GM18873 (cell line): ENCODE measurements around the gene UBE2K.
"Not testable (repeated sequence)": the region's sequence is repeated elsewhere in the genome, so short reads cannot be mapped to it uniquely, and the experiment has no call there.

Experiments used
- ATAC-seq: cut with Tn5 transposase; IDR thresholded peaks from one replicate; pipeline ENCODE4 v1.9.1; 2021; ENCODE audit warnings: mild to moderate bottlenecking, moderate library complexity, moderate number of reproducible peaks; ENCODE audit not compliant: unreplicated experiment, low FRiP score

UBE2K gene, protein sequence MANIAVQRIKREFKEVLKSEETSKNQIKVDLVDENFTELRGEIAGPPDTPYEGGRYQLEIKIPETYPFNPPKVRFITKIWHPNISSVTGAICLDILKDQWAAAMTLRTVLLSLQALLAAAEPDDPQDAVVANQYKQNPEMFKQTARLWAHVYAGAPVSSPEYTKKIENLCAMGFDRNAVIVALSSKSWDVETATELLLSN

DNA sequence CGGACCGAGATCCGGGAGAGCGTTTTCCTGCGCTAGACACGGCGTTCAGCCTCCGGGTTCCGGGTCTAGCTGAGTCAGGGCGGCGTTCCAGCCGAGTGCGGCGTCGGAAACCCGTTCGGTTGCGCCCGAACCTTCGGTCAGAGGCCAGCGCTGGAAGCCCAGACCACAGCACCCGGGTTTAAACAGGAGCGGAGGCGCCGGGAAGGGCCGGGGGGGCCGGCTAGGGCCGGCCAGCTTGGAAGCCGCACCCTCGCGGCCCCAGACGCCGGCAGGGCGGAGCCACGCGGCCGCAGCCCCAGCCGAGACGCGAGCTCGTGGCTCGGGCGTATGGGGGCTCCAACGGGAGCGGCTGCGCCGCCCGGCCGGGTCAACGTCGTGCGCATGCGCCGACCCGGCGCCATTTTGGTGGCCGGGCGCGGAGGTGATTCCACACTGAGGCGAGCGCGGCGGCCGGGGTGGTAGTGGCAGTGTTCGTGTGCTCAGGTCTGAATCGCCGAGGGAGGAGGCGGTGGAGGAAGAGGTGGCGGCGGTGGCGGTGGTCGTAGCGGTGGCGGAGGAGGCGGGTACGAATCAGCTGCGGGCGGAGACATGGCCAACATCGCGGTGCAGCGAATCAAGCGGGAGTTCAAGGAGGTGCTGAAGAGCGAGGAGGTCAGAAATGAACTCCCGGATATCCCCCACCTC is at the start of gene UBE2K:
Gene UBE2K, plus strand, starts transcription at position 397 of the 684 bp plus-strand sequence. Its CDS starts 192 bp downstream, at position 589.
- peak; percentile 52 for ATAC-seq

DNA sequence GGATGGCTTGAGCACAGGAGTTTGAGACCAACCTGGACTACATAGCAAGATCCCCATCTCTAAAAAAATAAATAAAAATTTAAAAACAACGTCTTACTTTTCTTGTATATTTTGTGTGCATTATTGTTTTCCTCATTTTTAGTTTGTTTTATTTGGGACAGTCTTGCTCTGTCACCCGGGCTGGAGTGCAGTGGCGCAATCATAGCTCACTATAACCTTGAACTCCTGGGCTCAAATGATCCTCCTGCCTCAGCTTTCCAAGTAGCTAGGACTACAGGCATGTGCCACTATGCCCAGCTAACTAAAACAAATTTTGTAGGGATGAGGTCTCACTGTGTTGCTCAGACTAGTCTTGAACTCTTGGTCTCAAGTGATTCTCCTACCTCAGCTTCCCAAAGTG is 49.7 kb upstream of the UBE2K start:
- ATAC-seq, result no peak

DNA sequence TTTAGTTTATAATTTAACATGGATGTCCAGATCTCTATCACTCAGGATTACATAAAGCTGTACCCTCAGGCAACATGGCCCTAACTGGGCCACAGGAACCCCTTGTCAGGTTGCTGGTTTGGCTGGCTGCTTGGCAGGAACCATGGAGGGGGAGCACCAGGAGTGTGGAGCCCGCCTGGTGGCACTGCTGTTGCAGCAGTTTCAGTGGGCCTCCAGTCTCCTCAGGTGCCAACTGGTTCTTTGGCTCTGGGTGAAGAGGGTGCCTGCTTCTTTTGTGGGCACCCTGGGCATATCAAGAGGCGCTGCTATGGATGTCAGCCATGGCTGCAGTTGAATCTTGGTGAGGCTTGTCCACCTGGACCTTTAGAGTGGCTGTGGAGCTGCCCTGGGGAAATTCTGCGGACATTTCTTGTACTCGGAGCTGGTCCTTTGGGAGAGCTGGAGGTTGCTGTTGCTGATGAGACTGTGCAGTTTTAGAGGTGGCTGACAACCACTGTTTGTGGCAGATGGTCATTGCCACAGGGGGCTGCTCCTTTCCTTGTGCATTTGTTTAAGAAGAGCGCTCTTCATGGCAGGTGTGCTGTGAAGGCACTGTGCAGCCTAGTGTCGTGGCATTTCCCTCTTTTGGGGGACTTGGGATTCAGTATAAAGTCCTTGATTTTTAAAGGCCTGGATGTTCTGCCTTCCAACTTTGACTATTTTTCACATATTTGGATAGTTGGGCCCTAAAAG is 48.9 kb upstream of the UBE2K start:
- ATAC-seq, result no peak

DNA sequence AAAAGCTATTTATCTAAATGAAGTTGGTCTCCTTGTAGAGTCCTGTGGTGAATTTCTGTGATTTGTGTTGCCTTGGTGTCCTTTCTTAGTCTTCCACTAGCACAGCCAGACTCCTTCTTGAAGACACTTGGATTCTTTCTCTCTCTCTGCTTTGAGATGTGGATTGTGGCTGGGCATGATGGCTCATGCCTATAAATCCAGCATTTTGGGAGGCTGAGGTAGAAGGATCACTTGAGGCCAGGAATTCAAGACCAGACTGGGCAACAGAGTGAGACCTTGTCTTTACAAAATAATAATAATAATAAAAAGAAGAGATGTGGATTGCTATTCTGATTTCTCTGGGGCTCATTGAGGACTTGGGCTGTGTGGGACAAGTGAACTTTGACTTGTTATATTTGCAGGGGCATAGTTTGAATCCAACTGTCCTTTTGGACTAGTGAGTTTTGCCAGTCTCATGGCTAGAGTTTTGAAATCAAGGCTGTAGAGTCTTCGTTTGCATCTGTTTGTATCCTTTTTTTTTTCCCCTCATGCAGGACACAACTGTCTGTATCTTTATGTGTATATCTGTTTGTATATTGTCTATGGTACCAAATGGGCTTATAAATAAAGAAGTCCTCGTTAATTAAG is 48.2 kb upstream of the UBE2K start:
- ATAC-seq, result no peak

DNA sequence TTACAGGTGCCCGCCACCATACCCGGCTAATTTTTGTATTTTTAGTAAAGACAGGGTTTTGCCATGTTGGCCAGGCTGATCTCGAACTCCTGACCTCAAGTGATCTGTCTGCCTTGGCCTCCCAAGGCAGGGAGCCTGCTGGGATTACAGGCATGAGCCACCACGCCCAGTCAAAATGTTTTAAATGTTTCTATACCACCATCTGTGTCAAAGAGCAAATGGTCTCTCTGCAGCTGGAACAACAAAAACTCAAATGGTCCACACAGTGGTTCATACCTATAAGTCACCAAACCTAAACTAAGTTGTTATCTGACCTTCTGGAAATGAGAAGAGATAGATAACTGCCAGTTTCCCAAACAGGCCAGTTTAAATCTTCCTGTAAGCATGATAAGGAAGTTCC is 46.4 kb upstream of the UBE2K start:
- ATAC-seq, result not testable (repeated sequence)

DNA sequence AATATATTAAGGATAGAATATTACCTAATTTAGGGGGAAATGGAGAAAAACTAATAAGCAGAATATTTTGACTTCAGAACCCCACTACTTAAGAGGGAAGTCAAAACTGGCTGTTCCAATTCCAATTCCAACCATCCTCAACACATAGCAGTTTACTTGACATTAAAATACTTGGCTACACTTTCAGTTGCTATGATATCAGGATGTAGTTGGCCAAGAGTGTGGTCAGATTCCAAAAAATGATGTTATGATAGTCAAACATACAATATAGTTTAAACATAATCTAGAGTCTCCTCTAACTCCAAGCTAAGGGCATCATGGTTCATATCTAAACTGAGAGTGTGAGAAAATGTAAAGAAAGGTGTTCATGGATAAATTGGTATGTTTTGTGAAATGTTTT is 42.7 kb upstream of the UBE2K start:
- ATAC-seq, result no peak

DNA sequence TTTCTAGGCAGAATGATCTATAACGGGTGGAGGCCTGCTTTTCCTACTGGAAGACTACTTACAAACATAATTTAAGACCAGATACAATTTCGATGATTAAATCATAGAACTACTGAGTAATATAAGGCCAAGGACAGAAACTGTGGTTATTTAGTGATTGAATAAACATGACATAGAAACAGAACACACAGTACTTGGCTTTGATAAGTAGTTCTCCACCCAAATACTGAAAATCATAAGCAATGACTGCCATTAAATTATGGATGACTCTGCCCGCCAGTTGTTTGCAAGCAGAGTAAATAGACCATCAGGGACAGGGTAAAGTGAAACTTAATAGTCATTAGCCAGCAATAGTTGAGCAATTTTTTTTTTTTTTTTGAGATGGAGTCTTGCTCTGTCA is 42.1 kb upstream of the UBE2K start:
- ATAC-seq, result no peak

DNA sequence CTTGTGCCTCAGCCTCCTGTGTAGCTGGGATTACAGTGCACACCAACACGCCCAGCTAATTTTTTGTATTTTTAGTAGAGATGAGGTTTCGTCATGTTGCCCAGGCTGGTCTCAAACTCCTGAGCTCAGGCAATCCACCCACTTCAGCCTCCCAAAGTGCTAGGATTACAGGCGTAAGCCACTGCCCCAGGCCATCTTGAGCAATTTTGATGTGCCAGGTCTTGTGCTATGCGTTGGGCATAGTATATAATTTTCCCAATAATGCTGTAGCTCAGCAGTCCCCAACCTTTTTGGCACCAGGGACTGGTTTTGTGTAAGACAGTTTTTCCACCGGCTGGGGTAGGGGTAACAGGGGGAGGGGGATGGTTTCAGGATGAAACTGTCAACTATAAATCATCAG is 41.3 kb upstream of the UBE2K start:
- ATAC-seq, result not testable (repeated sequence)

DNA sequence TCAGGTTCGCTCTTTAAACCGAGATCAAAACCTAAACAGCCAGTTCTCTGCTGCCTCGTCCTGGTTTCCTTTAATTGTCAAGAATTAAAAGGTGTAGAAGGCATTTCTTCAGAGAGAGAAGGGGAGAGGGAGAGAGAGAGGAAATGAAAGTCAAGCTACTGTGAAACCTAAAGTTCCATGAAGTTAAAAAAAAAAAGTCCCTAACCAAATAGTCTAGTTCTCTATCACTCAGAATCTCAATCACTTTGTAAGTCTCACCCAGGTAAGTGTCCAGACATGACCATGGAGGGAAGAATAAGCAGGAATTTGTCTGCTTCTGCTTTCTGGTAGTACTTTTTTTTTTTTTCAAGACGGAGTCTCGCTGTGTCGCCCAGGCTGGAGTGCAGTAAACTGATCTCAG is 40.5 kb upstream of the UBE2K start:
- ATAC-seq, result peak; percentile 73

DNA sequence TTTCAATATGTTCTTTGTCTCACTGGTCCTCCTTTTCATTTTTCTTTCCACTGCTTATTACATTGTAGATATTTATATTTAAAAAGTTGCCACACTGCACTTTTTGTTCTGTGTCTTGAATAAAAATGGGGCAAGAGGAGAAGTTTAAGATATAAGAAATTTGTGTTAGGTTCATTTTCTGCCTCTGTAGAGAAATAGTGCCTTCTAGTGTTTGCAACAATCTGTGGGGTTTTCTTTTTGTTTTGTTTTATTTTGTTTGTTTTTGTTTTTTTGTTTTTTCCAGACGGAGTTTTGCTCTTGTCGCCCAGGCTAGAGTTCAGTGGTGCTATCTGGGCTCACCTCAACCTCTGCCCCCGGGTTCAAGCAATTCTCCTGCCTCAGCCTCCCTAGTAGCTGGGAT is 39.2 kb upstream of the UBE2K start:
- ATAC-seq, result no peak

DNA sequence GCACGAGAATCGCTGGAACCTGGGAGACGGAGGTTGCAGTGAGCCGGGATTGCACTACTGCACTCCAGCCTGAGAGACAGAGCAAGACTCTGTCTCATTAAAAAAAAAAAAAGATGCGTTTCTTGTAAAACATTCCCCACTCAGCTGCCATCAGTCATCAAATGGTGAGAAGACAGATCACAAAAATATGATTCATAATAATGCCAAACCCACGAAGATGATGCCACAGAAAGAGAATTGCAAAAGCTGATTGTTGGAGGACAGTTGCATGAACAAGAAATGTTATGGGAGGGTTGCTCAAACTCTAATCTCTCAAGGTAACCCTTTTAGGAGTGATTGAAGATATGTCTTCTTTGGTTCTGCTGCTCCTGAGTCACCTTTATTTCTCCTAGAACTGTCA is 37.9 kb upstream of the UBE2K start:
- no peak for ATAC-seq

DNA sequence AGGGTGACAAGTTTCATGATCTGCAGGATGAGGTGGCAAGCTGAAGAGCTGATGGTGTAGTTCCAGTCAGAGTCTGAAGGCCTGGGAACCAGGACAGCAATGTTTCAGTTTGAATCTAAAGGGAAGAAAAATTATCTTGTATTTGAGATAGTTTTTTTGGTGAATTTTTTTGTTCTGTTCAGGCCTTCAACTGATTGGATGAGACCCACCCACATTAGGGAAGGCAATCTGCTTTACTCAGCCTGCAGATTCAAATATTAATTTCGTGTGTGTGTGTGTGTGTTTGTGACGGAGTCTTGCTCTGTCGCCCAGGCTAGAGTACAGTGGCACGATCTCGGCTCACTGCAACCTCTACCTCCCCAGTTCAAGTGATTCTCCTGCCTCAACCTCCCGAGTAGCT is 37.2 kb upstream of the UBE2K start:
- ATAC-seq, result no peak

DNA sequence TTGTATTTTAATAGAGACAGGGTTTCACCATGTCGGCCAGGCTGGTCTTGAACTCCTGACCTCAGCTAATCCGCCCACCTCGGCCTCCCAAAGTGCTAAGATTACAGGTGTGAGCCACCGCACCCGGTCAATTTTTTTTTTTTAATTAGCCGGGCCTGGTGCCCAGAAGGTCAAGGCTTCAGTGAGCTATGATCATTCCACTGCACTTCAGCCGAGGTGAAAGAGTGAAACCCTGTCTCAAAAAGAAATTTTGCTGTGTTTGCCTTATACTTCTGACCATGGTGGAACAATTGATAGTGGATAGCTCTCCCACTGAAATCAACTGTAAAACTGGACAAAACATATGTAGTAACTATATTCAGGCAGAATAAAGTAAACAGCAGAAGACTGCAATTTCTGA is 35.3 kb upstream of the UBE2K start:
- ATAC-seq, result no peak

DNA sequence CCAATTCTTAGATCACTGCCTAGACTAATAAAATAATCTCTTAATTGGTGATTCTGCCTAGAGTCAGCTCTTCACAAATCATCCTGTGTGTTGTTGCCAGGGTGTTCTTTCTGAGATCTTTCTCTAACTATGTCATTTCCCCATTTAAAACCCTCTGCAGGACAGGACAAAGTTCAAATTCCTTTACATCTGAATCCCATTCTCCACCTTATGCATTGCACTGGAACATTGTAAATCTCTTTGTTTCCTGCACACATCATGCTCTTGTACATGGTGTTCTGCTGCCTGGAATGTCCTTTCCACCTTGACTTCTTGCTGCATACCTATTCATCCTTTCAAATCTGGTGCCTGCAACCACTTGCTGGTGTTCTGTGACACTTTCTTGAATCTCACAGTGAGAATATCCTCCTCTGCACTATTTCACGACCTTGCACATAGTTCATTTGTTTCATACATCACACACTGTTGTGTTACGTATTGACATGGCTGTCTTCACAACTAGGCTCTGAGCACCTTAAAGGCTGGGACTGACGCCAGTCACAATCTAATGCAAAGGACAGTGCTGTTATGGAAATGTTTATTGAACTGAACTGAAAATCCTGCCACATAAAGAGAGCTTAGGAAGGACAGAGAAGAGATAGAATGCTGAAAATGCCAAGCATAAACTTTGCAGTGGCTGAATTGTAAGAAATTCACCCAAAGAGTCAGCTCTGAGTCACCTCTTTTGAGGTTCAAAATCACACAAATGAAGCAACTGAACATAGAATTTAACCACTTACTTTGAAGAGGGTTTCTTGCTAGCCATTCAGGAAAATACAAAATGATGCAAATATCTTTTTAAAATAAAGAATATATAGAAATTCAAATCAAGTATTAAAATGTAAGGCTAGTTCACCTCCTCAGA is 32.9 kb upstream of the UBE2K start:
- no peak for ATAC-seq

DNA sequence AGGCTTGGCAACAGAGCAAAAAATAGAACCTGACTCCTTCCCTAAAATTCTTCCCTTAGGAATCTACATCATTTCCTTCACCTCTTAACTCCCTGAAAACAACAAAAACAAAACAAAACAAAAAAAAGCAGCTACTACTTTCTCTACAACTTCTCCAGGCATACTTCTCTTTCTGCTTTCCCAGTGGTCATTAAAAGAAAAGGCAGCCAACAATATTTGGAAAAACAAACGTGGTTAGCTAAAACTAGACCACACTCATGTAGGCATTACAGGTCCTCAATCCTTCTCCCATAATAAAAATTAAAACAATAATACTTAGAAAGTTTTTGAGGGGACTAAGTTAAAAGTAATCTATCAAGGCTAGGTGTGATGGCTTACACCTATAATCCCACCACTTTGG is 30.2 kb upstream of the UBE2K start:
- no peak for ATAC-seq

DNA sequence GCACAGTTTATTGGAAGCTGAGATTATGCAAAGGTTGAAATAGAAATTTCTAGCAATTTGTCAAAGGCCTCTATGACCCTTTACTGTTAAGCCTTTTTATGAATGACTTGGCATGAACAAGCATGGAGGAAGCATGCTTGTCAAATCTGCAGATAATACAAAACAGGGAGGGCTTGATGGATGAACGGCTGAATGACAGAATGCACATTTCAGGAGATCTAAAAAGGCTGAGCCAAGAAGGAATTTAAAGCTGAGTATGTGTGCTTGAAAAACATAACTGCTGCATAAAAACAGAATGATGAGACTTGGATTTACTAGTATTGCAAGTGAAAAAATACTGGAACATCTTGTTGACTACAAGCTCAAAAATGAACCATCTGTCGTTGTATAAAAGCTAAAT is 29.0 kb upstream of the UBE2K start:
- ATAC-seq, result no peak

DNA sequence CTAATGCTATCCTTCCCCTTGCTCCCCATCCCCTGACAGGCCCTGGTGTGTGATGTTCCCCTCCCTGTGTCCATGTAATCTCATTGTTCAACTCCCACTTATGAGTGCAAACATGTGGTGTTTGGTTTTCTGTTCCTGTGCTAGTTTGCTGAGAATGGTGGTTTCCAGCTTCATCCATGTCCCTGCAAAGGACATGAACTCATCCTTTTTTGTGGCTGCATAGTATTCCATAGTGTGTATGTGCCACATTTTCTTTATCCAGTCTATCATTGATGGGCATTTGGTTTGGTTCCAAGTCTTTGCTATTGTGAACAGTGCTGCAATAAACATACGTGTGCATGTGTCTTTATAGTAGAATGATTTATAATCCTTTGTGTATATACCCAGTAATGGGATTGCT is 27.6 kb upstream of the UBE2K start:
- ATAC-seq, result not testable (repeated sequence)

DNA sequence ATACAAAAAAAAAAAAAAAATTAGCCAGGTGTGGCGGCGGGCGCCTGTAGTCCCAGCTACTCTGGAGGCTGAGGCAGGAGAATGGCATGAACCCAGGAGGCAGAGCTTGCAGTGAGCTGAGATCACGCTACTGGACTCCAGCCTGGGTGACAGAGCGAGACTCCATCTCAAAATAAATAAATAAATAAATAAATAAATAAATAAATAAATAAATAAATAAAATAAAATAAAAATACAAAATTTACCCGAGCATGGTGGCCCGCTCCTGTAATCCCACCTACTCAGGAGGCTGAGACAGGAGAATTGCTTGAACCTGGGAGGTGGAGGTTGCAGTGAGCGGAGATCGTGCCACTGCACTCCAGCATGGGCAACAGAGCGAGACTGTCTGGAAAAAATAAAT is 22.3 kb upstream of the UBE2K start:
- not testable (repeated sequence) for ATAC-seq

DNA sequence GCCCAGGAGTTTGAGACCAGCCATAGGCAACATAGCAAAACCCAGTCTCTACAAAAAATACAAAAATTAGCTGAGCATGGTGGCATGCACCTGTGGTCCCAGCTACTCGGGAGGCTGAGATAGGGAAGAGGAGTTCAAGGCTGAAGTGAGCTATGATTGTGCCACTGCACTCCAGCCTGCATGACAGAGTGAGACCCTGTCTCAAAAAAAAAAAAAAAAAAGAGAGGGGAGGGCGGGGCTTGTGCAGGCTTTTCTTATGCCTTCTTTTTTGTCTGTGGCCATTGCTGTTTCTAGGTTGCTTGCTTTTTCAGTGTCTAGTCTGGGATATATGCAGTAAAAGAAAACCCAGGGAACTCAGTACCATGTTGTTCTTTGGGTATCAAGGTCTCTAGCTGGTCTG is 16.9 kb upstream of the UBE2K start:
- ATAC-seq, result not testable (repeated sequence)

DNA sequence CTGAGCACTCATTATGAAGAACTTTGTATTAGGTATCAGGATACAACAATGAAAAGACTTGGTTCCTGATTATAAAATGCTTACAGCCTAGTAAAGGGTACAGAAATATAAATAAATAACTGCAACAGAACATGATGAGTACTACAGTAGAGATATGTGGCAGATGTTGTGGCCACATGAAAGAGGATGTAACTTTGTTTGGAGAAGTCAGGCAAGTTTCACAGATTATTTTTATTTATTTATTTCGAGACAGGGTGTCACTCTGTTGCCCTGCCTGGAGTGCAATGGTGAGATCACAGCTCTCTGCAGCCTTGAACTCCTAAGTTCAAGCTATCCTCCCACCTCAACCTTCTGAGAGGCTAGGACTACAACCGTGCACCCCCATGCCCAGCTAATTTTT is 15.8 kb upstream of the UBE2K start:
- ATAC-seq, result peak; percentile 58
